GM03348 (cell line): ENCODE data around the gene NSMF.
A peak's percentile ranks its signal among the peaks of the same experiment; 100 is the strongest.
"Not testable (repeated sequence)": the region's sequence is repeated elsewhere in the genome, so short reads cannot be mapped to it uniquely, and the experiment has no call there.

ENCODE experiments used
- DNase-seq: peaks from one replicate; pipeline ENCODE4 v3.0.0; 2012; ENCODE audit warnings: low spot score

NSMF gene

GRCh38 chr9:137412431-137412830, 46.7 kb downstream of the NSMF start:
- DNase-seq: no peak

GRCh38 chr9:137411645-137412380, 47.3 kb downstream of the NSMF start:
- peak; percentile 93 for DNase-seq

DNA sequence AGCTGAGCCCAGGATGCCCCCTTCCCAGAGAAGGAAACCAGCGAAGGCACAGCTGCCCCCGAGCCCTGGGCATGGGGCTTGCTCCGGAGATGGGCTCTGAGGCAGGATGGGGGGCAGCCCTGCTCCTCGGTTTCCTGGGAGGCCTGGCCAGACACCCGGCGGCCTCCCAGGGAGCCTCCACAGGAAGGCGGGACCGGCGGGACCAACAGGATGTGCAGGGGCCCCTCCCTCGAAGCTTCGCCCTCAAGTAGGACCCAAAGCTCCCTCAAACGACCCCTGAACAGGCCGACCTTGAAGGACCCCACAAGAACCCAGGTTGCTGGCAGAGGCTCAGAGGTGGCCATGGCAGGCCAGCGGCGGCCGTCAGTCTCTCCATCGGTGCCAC, 47.9 kb downstream of the NSMF start:
- no peak for DNase-seq

- no peak for DNase-seq
Measured at GRCh38 chr9:137410891-137411249, 48.3 kb downstream of the NSMF start.

GRCh38 chr9:137410236-137410890, 48.8 kb downstream of the NSMF start:
- DNase-seq: not testable (repeated sequence)

DNA sequence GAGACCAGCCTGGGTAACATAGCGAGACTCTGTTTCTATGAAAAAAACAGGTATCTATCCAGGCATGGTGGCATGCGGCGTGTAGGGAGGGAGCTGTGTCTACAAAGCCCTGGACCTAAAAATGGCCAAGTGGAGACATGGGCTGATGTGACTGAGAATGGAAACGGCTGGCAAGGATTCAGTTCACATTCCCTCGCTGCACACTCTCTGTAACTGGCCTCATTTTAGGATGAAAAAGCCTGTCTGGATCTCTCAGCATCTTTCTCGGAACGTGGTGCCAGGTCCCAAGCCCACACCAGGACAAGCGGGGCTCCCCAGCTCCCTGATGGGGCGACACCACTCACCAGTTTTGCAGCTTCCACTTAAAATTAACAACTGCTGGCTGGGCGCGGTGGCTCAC, 49.6 kb downstream of the NSMF start:
- no peak for DNase-seq

DNA sequence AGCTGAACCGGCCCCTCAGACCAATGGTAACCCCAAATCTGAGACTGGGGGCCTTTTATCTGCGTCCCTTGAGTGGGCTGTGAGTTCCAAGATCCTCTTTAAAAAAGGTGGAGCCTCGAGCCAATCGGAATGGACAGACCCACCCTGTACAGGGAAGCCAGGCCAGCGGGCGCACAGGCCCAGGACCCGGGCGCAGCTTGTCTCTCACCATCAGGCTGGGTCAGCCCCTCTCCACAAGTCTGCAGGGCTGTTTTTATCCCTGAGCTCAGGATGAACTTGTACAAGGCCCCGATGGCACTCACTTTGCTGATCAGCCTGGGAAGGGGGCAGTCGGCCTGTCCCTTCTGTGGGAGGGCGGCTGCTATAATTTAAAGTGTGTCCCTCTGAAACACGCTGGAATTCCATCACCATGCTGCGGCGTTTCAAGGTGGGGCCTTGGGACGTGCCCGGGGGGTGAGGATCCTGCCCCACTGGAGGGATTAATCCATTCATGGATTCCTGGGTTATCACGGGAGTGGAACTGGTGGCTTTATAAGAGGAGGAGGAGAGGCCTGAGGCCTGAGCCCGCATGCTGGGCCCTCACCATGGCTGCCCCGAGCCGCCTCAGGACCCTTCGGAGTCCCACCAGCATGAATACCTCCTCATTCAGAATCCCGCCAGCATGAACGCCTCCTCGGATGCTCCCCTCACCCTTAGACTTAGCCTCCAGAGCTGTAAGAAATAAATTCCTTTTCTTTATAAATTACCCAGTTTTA, 50.3 kb downstream of the NSMF start:
- no peak for DNase-seq

GRCh38 chr9:137407590-137408300, 51.4 kb downstream of the NSMF start:
- DNase-seq: no peak

GRCh38 chr9:137406876-137407589, 52.1 kb downstream of the NSMF start:
- peak; percentile 94 for DNase-seq

DNA sequence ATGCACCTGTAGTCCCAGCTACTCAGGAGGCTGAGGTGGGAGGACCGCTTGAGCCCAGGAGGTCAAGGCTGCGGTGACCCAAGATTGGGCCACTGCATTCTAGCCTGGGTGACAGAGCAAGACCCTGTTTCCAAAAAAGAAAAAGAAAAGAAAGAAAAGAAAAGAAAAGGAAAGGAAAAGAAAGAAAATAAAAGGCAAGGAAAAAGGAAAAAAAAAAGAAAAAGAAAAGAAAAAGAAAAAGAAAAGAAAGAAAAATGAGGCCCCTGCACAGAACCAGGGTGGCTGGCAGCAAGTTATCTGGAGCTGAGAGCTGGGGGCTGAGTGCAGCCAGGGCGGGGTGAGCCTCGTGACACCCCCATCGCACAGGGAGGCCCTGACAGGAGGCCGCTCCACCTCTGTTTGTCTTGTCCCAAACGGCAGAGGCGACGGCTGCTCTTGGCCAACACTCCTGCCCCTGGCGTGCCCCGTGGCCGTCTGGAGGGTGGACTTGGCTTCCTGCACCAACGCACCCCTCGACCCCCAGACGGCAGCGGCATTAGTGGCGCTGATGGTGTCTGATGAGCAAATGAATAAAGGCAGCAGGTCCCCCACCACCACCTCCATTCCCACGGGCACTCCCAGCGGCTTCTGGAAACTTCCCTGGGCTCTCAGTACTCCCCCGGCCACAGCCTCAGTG, 52.9 kb downstream of the NSMF start:
- DNase-seq: no peak

- DNase-seq: no peak
Measured at GRCh38 chr9:137405677-137406081, 53.5 kb downstream of the NSMF start.

GRCh38 chr9:137404961-137405567, 54.1 kb downstream of the NSMF start:
- no peak for DNase-seq

- DNase-seq: no peak
Measured at GRCh38 chr9:137403269-137403668, 55.9 kb downstream of the NSMF start.

DNA sequence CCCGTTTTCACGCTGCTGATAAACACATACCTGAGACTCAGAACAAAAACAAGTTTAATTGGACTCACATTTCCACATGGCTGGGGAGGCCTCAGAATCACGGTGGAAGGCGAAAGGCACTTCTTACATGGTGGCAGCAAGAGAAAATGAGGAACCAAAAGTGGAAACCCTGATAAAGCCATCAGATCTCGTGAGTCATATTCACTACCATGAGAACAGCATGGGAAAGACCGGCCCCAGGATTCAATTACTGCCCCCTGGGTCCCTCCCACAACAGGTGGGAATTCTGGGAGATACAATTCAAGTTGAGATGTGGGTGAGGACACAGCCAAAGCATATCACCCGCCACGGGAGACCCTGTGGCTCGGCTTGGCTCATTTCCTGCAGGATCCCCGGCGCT, 56.4 kb downstream of the NSMF start:
- no peak for DNase-seq

DNA sequence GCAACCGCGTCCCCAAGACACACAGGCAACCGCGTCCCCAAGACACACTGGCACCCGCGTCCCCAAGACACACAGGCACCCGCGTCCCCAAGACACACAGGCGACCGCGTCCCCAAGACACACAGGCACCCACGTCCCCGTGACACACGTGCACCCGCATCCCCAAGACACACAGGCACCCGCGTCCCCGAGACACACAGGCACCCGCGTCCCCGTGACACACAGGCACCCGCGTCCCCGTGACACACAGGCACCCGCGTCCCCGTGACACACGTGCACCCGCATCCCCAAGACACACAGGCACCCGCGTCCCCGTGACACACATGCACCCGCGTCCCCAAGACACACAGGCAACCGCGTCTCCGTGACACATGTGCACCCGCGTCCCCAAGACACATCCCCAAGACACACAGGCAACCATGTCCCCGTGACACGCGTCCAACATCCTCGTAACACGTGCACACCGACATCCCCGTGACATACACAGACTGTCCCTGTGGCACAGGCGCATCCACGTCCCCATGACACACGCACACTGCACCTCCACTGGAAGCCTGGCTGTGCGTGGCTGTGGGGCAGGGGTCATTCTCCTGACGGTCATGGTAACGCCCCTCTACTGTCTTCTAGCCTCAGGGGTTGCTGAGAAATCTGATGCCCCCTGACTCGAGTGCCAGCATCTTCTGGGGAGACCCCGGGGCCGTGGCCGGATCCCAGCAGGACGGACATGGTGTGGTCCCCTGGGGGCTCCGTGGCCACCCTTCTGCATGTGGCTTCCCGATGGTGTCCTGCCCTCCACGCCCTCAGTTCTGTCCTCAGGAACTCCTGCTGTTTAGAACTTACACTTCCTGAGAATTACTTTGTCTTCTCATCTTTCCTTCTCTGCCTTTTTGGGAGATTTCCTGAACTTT, 60.3 kb downstream of the NSMF start:
- no peak for DNase-seq

GRCh38 chr9:137397675-137398423, 61.3 kb downstream of the NSMF start:
- no peak for DNase-seq
